ENCODE results near the gene COLEC12.
"Not testable (repeated sequence)": the region's sequence is repeated elsewhere in the genome, so short reads cannot be mapped to it uniquely, and the experiment has no call there.

The COLEC12 gene

GRCh38 chr18:295756-296490 lies 204.6 kb downstream of the COLEC12 start:
- in situ Hi-C loops (cut with MboI; ENCODE audit: low sequenced_read_pairs), result no loop called here

GRCh38 chr18:294566-294965 lies 205.9 kb downstream of the COLEC12 start:
- in situ Hi-C loops (cut with MboI; ENCODE audit: low sequenced_read_pairs), result no loop called here

- in situ Hi-C loops (cut with MboI; ENCODE audit: low sequenced_read_pairs), result no loop called here
These were observed 207.0 kb downstream of the COLEC12 start for GRCh38 chr18:293536-293935.

GRCh38 chr18:292271-292670 lies 208.2 kb downstream of the COLEC12 start:
- in situ Hi-C loops (cut with MboI; ENCODE audit: low sequenced_read_pairs), result no loop called here

- in situ Hi-C loops (cut with MboI; ENCODE audit: low sequenced_read_pairs), result not testable (repeated sequence)
These were observed 210.5 kb downstream of the COLEC12 start for GRCh38 chr18:289970-290369.

- in situ Hi-C loops (cut with MboI; ENCODE audit: low sequenced_read_pairs), result no loop called here
These were observed 211.5 kb downstream of the COLEC12 start for GRCh38 chr18:289026-289425.

GRCh38 chr18:286515-287310 lies 213.8 kb downstream of the COLEC12 start:
- in situ Hi-C loops (cut with MboI; ENCODE audit: low sequenced_read_pairs), result no loop called here

- in situ Hi-C loops (cut with MboI; ENCODE audit: low sequenced_read_pairs), result no loop called here
These were observed 214.7 kb downstream of the COLEC12 start for GRCh38 chr18:285817-286216.

- in situ Hi-C loops (cut with MboI; ENCODE audit: low sequenced_read_pairs), result no loop called here
These were observed 225.0 kb downstream of the COLEC12 start for GRCh38 chr18:275486-275885.

- in situ Hi-C loops (cut with MboI; ENCODE audit: low sequenced_read_pairs), result no loop called here
These were observed 226.2 kb downstream of the COLEC12 start for GRCh38 chr18:274313-274712.

- in situ Hi-C loops (cut with MboI; ENCODE audit: low sequenced_read_pairs), result no loop called here
These were observed 227.0 kb downstream of the COLEC12 start for GRCh38 chr18:273525-273924.

GRCh38 chr18:272650-273049 lies 227.9 kb downstream of the COLEC12 start:
- in situ Hi-C loops (cut with MboI; ENCODE audit: low sequenced_read_pairs), result no loop called here

- in situ Hi-C loops (cut with MboI; ENCODE audit: low sequenced_read_pairs), result no loop called here
These were observed 230.9 kb downstream of the COLEC12 start for GRCh38 chr18:269480-270095.

GRCh38 chr18:267688-268552 lies 232.6 kb downstream of the COLEC12 start, which contains the start of gene THOC1:
THOC1 (minus strand) TSS chr18:268047; CDS start chr18:268019, 28 bp downstream.
- in situ Hi-C loops (cut with MboI; ENCODE audit: low sequenced_read_pairs), result no loop called here

GRCh38 chr18:267380-267687 lies 233.2 kb downstream of the COLEC12 start:
- in situ Hi-C loops (cut with MboI; ENCODE audit: low sequenced_read_pairs), result no loop called here
